Nucleus accumbens (tissue), 56 donors: ENCODE data around the gene BCL2.

Experiments used
- DNase-seq, 56 donors: peaks; one replicate each; lab custom pipeline; 2025; lab: John Stamatoyannopoulos, UW

The BCL2 gene

GRCh38 chr18:63312019-63312409 is 7.6 kb downstream of the BCL2 start:
- no peak for DNase-seq

GRCh38 chr18:63311118-63312018 is 8.2 kb downstream of the BCL2 start:
- DNase-seq = no peak

- no peak for DNase-seq
Observed at GRCh38 chr18:63309422-63309821, 10.1 kb downstream of the BCL2 start.

GRCh38 chr18:63307551-63308200 is 11.9 kb downstream of the BCL2 start:
- DNase-seq = peak in 2 of 56 donors; percentile 16 to 18

GRCh38 chr18:63306819-63307550 is 12.6 kb downstream of the BCL2 start:
- DNase-seq = no peak

- DNase-seq = no peak
Observed at GRCh38 chr18:63306249-63306648, 13.3 kb downstream of the BCL2 start.

- DNase-seq = no peak
Observed at GRCh38 chr18:63303547-63303946, 16.0 kb downstream of the BCL2 start.

- DNase-seq = no peak
Observed at GRCh38 chr18:63302636-63303405, 16.7 kb downstream of the BCL2 start.

- no peak for DNase-seq
Observed at GRCh38 chr18:63302220-63302619, 17.3 kb downstream of the BCL2 start.

GRCh38 chr18:63301434-63301833 is 18.1 kb downstream of the BCL2 start:
- DNase-seq = no peak

- no peak for DNase-seq
Observed at GRCh38 chr18:63299837-63300745, 19.5 kb downstream of the BCL2 start.

GRCh38 chr18:63298400-63299365 is 20.9 kb downstream of the BCL2 start:
- DNase-seq = no peak

- peak in 25 of 56 donors; percentile 9 to 66 (median 33) for DNase-seq
Observed at GRCh38 chr18:63297687-63298399, 21.7 kb downstream of the BCL2 start.

- DNase-seq = peak in 18 of 56 donors; percentile 14 to 75 (median 34)
Observed at GRCh38 chr18:63293935-63294334, 25.6 kb downstream of the BCL2 start.

- DNase-seq = no peak
Observed at GRCh38 chr18:63292831-63293683, 26.5 kb downstream of the BCL2 start.

GRCh38 chr18:63291278-63291677 is 28.3 kb downstream of the BCL2 start:
- no peak for DNase-seq
